Mesendoderm (in vitro differentiated cells): Measurements from ENCODE around the gene KLHDC7A.

Experiments
- DNase-seq: peaks from one replicate; pipeline ENCODE4 v3.0.0; 2013
- H2AK5ac ChIP-seq: 2 replicates; pipeline ENCODE4 v1.6.1; 2013; ENCODE audit warnings: low read length, inconsistent platforms
- H2BK120ac ChIP-seq: 2 replicates; pipeline ENCODE4 v1.6.1; 2013; ENCODE audit warnings: low read depth, mild to moderate bottlenecking, low read length, moderate library complexity, mixed read lengths
- H2BK15ac ChIP-seq: replicated peaks from 2 replicates; pipeline ENCODE4 v1.6.1; 2013; ENCODE audit warnings: low read depth, mild to moderate bottlenecking, moderate library complexity
- H2BK5ac ChIP-seq: 2 replicates; pipeline ENCODE4 v1.6.1; 2013; ENCODE audit warnings: low read length, inconsistent platforms
- H3K18ac ChIP-seq: 2 replicates; pipeline ENCODE4 v1.6.1; 2013; ENCODE audit warnings: mild to moderate bottlenecking, low read length, mixed read lengths
- H3K23ac ChIP-seq: one replicate; pipeline ENCODE4 v1.6.1; 2013; ENCODE audit warnings: low read length
- H3K27ac ChIP-seq: 2 replicates; pipeline ENCODE4 v1.5.1; 2013; ENCODE audit warnings: low read depth, mild to moderate bottlenecking, inconsistent platforms, low read length, moderate library complexity
- H3K27me3 ChIP-seq: 2 replicates; pipeline ENCODE4 v1.6.1; 2013; ENCODE audit warnings: low read length, control low read depth, mild to moderate bottlenecking, inconsistent platforms; ENCODE audit not compliant: insufficient read depth, poor library complexity
- H3K36me3 ChIP-seq: 2 replicates; pipeline ENCODE4 v1.6.1; 2013; ENCODE audit warnings: low read length, inconsistent platforms; ENCODE audit not compliant: control insufficient read depth, insufficient read depth
- H3K4ac ChIP-seq: one replicate; pipeline ENCODE4 v1.6.1; 2013; ENCODE audit warnings: low read depth, mild to moderate bottlenecking, low read length, moderate library complexity
- H3K4me1 ChIP-seq: 2 replicates; pipeline ENCODE4 v1.6.1; 2013; ENCODE audit warnings: low read depth, low read length, inconsistent platforms; ENCODE audit not compliant: control insufficient read depth
- H3K4me2 ChIP-seq: 2 replicates; pipeline ENCODE4 v1.6.1; 2013; ENCODE audit warnings: low read length
- H3K4me3 ChIP-seq: 2 replicates; pipeline ENCODE4 v1.5.1; 2013; ENCODE audit warnings: mild to moderate bottlenecking, low read length
- H3K56ac ChIP-seq: one replicate; pipeline ENCODE4 v1.6.1; 2013; ENCODE audit warnings: low read length
- H3K79me1 ChIP-seq: 2 replicates; pipeline ENCODE4 v1.6.1; 2013; ENCODE audit warnings: low read length, inconsistent platforms
- H3K79me2 ChIP-seq: 2 replicates; pipeline ENCODE4 v1.6.1; 2013; ENCODE audit warnings: mild to moderate bottlenecking, low read length; ENCODE audit not compliant: control insufficient read depth, insufficient read depth
- H3K9ac ChIP-seq: 2 replicates; pipeline ENCODE4 v1.6.1; 2013; ENCODE audit warnings: low read length, inconsistent platforms
- H4K5ac ChIP-seq: one replicate; pipeline ENCODE4 v1.6.1; 2013; ENCODE audit warnings: low read length
- H4K8ac ChIP-seq: one replicate; pipeline ENCODE4 v1.6.1; 2013; ENCODE audit warnings: low read depth, mild to moderate bottlenecking, control low read depth, low read length, moderate library complexity
- WGBS: extraction: QIAGEN DNeasy Blood & Tissue Kit; methylation state at CpG from one replicate; pipeline ENCODE4 v1.1.7; 2013; ENCODE audit warnings: low lambda C conversion rate, missing lambda C conversion rate; ENCODE audit not compliant: insufficient coverage; ENCODE audit errors: extremely low coverage; 5-methylcytosine and 5-hydroxymethylcytosine counted together

KLHDC7A gene

GRCh38 chr1:18475234-18475905 lies 5.4 kb upstream of the KLHDC7A start:
- H3K27ac ChIP-seq: no peak overlapping the region
- H3K4me1 ChIP-seq: peaks cover 6% of the 10 kb centered on the region
- H3K9ac ChIP-seq: no peak overlapping the region
- no peak overlapping the region for H2BK120ac ChIP-seq
- H2BK15ac ChIP-seq: no peak overlapping the region
- H3K79me2 ChIP-seq: no peaks in the 10 kb centered on the region
- H3K4me2 ChIP-seq: no peak overlapping the region
- no peak for DNase-seq
- H4K5ac ChIP-seq: no peak overlapping the region
- H3K79me1 ChIP-seq: no peaks in the 10 kb centered on the region
- no peak overlapping the region for H3K4me3 ChIP-seq
- H3K27me3 ChIP-seq: no peaks in the 10 kb centered on the region
- no peak overlapping the region for H3K56ac ChIP-seq
- no peak overlapping the region for H3K18ac ChIP-seq
- no peaks in the 10 kb centered on the region for H3K36me3 ChIP-seq
- H4K8ac ChIP-seq: no peak overlapping the region
- no peak overlapping the region for H2BK5ac ChIP-seq
- no peak overlapping the region for H2AK5ac ChIP-seq
- no peak overlapping the region for H3K4ac ChIP-seq
- no peak overlapping the region for H3K23ac ChIP-seq
- WGBS: no CpG with 5 or more reads among the region's 10 CpGs

GRCh38 chr1:18479454-18479853 lies 1.3 kb upstream of the KLHDC7A start:
- no peak overlapping the region for H2BK120ac ChIP-seq
- no peak overlapping the region for H3K4ac ChIP-seq
- H2AK5ac ChIP-seq: no peak overlapping the region
- no peak overlapping the region for H3K4me2 ChIP-seq
- H3K27ac ChIP-seq: no peak overlapping the region
- H3K4me3 ChIP-seq: no peak overlapping the region
- peak overlapping the region; percentile 60 for H3K56ac ChIP-seq
- peaks cover 13% of the 10 kb centered on the region for H3K4me1 ChIP-seq
- DNase-seq: no peak
- no peak overlapping the region for H4K5ac ChIP-seq
- H2BK5ac ChIP-seq: no peak overlapping the region
- H4K8ac ChIP-seq: no peak overlapping the region
- no CpG with 5 or more reads among the region's 8 CpGs for WGBS
- H3K9ac ChIP-seq: no peak overlapping the region
- no peaks in the 10 kb centered on the region for H3K79me2 ChIP-seq
- H3K36me3 ChIP-seq: no peaks in the 10 kb centered on the region
- H3K27me3 ChIP-seq: no peaks in the 10 kb centered on the region
- H3K18ac ChIP-seq: no peak overlapping the region
- no peaks in the 10 kb centered on the region for H3K79me1 ChIP-seq
- H3K23ac ChIP-seq: no peak overlapping the region
- H2BK15ac ChIP-seq: no peak overlapping the region

GRCh38 chr1:18481190-18481920 lies 625 bp downstream of the KLHDC7A start:
- Histone ChIP-seq H3K4me1 (peaks cover 13% of the 10 kb centered on the region), H3K18ac (peak overlapping the region; percentile 43), H3K79me1 (no peaks in the 10 kb centered on the region), H2AK5ac (peak overlapping the region; percentile 24), H3K4me2 (no peak overlapping the region), H3K4ac (peak overlapping the region; percentile 60), H2BK5ac (peak overlapping the region; percentile 84), H4K8ac (no peak overlapping the region), H3K79me2 (no peaks in the 10 kb centered on the region), H3K56ac (peak overlapping the region; percentile 89), H3K4me3 (no peak overlapping the region), H2BK120ac (peak overlapping the region; percentile 16), H3K27ac (peak overlapping the region; percentile 46), H3K9ac (peak overlapping the region; percentile 35), H4K5ac (no peak overlapping the region), H3K23ac (no peak overlapping the region), H3K27me3 (no peaks in the 10 kb centered on the region), H3K36me3 (no peaks in the 10 kb centered on the region), H2BK15ac (no peak overlapping the region)
- no CpG with 5 or more reads among the region's 25 CpGs for WGBS
- DNase-seq: no peak

GRCh38 chr1:18481921-18482701 lies 1.4 kb downstream of the KLHDC7A start:
- peak overlapping the region; percentile 89 for H3K56ac ChIP-seq
- no peaks in the 10 kb centered on the region for H3K79me2 ChIP-seq
- H3K23ac ChIP-seq: no peak overlapping the region
- H3K9ac ChIP-seq: no peak overlapping the region
- no peak overlapping the region for H3K4me2 ChIP-seq
- no peak overlapping the region for H2AK5ac ChIP-seq
- H4K5ac ChIP-seq: no peak overlapping the region
- no peaks in the 10 kb centered on the region for H3K79me1 ChIP-seq
- H3K36me3 ChIP-seq: no peaks in the 10 kb centered on the region
- no peak overlapping the region for H3K4ac ChIP-seq
- no CpG with 5 or more reads among the region's 49 CpGs for WGBS
- no peak overlapping the region for H3K18ac ChIP-seq
- no peak overlapping the region for H2BK15ac ChIP-seq
- H3K27ac ChIP-seq: no peak overlapping the region
- H4K8ac ChIP-seq: no peak overlapping the region
- no peak for DNase-seq
- no peak overlapping the region for H3K4me3 ChIP-seq
- H3K27me3 ChIP-seq: no peaks in the 10 kb centered on the region
- no peak overlapping the region for H2BK5ac ChIP-seq
- H2BK120ac ChIP-seq: no peak overlapping the region
- peaks cover 13% of the 10 kb centered on the region for H3K4me1 ChIP-seq

- DNase-seq: no peak
Measured at GRCh38 chr1:18482721-18483425, 2.1 kb downstream of the KLHDC7A start.

More at GRCh38 chr1:18482721-18483425, 2.1 kb downstream of the KLHDC7A start:
- Histone ChIP-seq H3K18ac (no peak overlapping the region), H3K27ac (no peak overlapping the region), H3K4me1 (peaks cover 13% of the 10 kb centered on the region), H3K4me2 (no peak overlapping the region), H3K79me2 (no peaks in the 10 kb centered on the region), H2AK5ac (no peak overlapping the region), H3K23ac (no peak overlapping the region), H2BK5ac (no peak overlapping the region), H3K79me1 (no peaks in the 10 kb centered on the region), H3K4ac (no peak overlapping the region), H4K5ac (no peak overlapping the region), H3K36me3 (no peaks in the 10 kb centered on the region), H3K27me3 (no peaks in the 10 kb centered on the region), H4K8ac (no peak overlapping the region), H3K56ac (no peak overlapping the region), H2BK15ac (no peak overlapping the region), H3K9ac (no peak overlapping the region), H2BK120ac (no peak overlapping the region), H3K4me3 (no peak overlapping the region)
- WGBS: no CpG with 5 or more reads among the region's 57 CpGs
